GM12873 (cell line): Measurements from ENCODE around the gene HIPK2.

Source experiments
- TF ChIP-seq, protein P1 (sequence below): IDR thresholded peaks from 2 replicates; pipeline ENCODE4 v1.5.1; 2012; ENCODE audit warnings: low read depth, mild to moderate bottlenecking, moderate library complexity, low read length, control low read depth; ENCODE audit not compliant: insufficient read depth; ENCODE audit errors: missing control alignments

The HIPK2 gene

GRCh38 chr7:139820089-139820488, 42.3 kb upstream of the HIPK2 start:
- TF ChIP-seq, protein P1, sequence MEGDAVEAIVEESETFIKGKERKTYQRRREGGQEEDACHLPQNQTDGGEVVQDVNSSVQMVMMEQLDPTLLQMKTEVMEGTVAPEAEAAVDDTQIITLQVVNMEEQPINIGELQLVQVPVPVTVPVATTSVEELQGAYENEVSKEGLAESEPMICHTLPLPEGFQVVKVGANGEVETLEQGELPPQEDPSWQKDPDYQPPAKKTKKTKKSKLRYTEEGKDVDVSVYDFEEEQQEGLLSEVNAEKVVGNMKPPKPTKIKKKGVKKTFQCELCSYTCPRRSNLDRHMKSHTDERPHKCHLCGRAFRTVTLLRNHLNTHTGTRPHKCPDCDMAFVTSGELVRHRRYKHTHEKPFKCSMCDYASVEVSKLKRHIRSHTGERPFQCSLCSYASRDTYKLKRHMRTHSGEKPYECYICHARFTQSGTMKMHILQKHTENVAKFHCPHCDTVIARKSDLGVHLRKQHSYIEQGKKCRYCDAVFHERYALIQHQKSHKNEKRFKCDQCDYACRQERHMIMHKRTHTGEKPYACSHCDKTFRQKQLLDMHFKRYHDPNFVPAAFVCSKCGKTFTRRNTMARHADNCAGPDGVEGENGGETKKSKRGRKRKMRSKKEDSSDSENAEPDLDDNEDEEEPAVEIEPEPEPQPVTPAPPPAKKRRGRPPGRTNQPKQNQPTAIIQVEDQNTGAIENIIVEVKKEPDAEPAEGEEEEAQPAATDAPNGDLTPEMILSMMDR, result no peak

- TF ChIP-seq, protein P1, result no peak
Observed at GRCh38 chr7:139817249-139817648, 39.5 kb upstream of the HIPK2 start.

DNA sequence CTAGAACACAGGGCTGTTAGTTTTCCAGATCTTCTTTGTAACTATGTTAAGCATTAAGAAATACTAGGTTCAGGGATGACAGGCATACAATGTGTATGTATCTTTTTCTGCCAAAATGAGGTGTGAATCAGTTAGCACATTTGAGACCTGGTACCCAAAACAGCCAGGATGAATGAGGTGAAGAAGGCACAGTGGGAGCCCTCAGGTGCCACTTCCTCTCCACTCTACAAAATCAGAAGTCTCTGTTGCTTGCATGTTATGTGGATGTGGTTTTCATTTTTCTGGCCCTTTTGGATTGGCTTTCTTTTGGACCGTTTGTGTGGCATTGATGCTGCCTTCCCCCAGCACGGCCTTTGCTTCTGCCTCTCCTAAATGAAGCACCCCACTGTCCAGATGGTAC, 35.9 kb upstream of the HIPK2 start:
- TF ChIP-seq, protein P1, result no peak

- TF ChIP-seq, protein P1, result no peak
Observed at GRCh38 chr7:139813151-139813550, 35.4 kb upstream of the HIPK2 start.

DNA sequence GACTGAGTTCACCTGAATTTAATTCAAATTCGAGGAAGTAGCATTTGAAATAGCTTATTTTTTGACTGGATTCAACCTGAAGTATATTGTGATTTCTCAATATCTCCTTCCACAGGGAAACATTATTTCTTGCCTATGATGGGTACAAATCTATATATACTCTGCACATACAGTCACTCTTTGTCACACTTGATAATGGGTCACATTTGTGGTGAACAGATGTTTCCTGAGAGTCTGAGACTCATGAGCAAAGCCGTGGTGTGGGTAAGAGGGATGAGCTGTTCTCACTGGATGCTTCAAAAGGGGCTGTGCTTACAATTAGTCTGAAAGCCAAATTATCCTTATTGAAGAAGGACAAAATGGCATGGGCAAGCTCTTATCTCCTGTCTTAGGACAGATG, 33.3 kb upstream of the HIPK2 start:
- TF ChIP-seq, protein P1, result no peak

GRCh38 chr7:139808846-139809442, 31.1 kb upstream of the HIPK2 start:
- TF ChIP-seq, protein P1, result no peak

GRCh38 chr7:139808427-139808826, 30.6 kb upstream of the HIPK2 start:
- TF ChIP-seq, protein P1, result no peak
